Hepatocyte (in vitro differentiated cells): ENCODE results near the gene TRPV3.

Source experiments
- CTCF ChIP-seq: fragments of 200-600 bp; sonication (generic); IDR thresholded peaks from 2 replicates; pipeline ENCODE4 v1.5.1; 2016; ENCODE audit warnings: antibody characterized with exemption, mild to moderate bottlenecking; ENCODE audit not compliant: poor library complexity
- EZH2 ChIP-seq: fragments of 200-600 bp; sonication (generic); IDR thresholded peaks from 2 replicates; pipeline ENCODE4 v1.6.1; 2016; ENCODE audit warnings: antibody characterized with exemption, mild to moderate bottlenecking, borderline replicate concordance
- EZH2phosphoT487 ChIP-seq: fragments of 200-600 bp; sonication (generic); IDR thresholded peaks from one replicate; pipeline ENCODE4 v1.6.1; 2018; ENCODE audit warnings: antibody characterized with exemption, mild to moderate bottlenecking, low read depth, moderate library complexity; ENCODE audit not compliant: unreplicated experiment, severe bottlenecking

- TF ChIP-seq CTCF (no peak), EZH2 (no peak), EZH2phosphoT487 (no peak)
Measured at GRCh38 chr17:3479988-3480387, 77.6 kb downstream of the TRPV3 start.
